GM12801 (cell line): Measurements from ENCODE around the gene CPNE8.

Source experiments
- CTCF ChIP-seq: IDR thresholded peaks from one replicate; pipeline ENCODE4 v1.5.1; 2011; ENCODE audit warnings: control low read depth; ENCODE audit not compliant: insufficient read length; ENCODE audit errors: extremely low read depth

CPNE8 gene

GRCh38 chr12:38905480-38906351, at the start of gene CPNE8:
TSS of gene CPNE8 (minus strand) at chr12:38905591. CDS start at chr12:38905534, 57 bp downstream.
- TF ChIP-seq CTCF: no peak

GRCh38 chr12:38954238-38954873, 49.0 kb upstream of the CPNE8 start:
- no peak for TF ChIP-seq CTCF

GRCh38 chr12:38949363-38949762, 44.0 kb upstream of the CPNE8 start:
- TF ChIP-seq CTCF: no peak

- TF ChIP-seq CTCF: no peak
These were observed 29.3 kb upstream of the CPNE8 start for GRCh38 chr12:38934686-38935085.

DNA sequence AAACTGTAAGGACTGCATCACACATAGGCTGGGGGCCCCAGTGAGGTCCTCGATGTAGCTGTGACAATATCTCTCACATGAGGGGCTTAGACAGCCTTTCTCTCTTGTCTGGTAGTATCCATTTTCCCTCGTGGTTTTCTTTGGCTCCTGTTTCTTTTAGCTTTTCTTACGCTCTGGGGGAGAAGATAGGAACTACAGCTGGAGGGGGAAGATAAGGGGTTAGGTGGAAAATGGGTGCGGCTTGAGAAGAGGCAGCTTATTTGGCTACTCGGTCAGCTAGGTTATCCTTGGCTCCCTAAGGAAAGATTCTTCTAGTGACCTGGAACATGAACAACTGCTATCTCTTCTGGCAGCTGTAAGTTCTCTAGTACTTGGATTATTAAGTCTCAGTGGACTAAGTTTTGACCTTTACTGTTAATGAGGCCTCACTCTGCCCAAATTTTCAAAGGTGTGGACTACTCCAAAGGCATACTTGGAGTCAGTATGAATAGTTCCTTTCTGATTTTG, 28.7 kb upstream of the CPNE8 start:
- no peak for TF ChIP-seq CTCF

DNA sequence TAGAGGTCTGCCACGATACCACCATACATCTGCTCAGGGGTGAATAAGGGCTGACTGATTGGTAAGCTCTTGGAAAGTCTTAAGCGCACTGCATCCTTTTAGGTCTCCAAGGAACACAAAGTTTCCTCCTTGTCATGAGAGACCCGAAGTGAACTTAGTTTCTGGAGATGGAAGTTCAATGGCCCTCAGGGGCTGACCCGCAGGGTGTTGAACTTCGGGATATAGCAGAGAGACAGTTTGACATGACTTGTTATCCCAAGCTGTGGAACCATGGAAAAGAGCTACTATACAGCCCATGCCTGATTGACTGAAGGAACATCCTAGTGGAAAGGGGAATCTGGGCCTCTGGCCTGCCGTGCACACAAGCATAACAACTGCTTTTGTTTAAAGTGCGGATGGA, 26.9 kb upstream of the CPNE8 start:
- TF ChIP-seq CTCF: no peak

DNA sequence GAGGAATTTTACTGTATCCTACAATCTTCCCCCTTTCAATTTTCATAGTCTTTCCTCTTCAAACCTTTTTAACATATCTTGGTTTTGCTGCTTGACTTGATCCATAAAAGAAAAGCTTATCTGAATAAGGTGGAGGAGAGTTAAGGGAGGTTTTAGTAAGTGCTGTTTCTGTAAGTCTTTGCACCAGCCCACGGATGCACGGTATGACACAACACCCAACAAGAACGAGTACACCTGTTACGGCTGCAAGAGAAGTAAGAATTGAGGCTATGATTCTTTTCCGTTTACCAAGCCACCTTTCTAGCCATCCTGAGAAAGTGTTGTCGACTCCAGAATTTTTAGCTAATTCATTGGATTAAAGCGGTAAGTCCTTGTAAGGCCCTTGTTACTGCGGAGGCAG, 26.1 kb upstream of the CPNE8 start:
- TF ChIP-seq CTCF: no peak
